ENCODE data around the gene GRM5. TPM values are rescaled to one million over a fixed set of nuclear protein-coding genes. Genes with fewer than 3 reads are reported as not detected.

GRM5 gene
- total RNA-seq, 4 donors from 2014 or later, result 0.16 to 0.44 (median 0.19) TPM; not detected in 1

DNA sequence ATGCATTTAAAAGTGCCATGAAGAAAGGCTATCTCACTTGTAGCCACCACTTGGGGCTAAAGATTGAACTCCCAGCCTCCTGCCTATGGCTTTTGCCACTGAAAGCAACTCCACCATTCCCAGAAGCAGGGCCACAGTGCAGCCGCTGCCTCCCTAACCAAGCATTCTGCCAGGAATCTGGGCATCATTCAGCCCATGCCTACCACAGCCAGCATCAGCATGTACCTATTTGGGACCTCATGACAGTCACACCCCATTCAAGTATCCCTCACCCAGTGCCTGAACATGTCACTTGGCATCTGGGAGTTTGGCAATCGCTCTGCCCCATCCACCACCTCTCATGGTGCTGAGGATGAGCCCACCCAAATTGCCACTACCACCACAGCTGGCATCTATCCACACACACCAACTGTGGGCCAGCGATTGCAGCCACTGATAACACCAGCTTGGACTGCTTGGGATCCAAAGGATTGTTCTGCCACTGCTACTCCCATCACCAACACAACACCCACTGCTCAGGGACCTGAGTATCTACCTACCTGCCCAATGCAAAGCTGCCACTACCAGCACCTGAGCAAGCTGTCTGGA is 234.4 kb downstream of the GRM5 start:
- TF ChIP-seq, protein P1, sequence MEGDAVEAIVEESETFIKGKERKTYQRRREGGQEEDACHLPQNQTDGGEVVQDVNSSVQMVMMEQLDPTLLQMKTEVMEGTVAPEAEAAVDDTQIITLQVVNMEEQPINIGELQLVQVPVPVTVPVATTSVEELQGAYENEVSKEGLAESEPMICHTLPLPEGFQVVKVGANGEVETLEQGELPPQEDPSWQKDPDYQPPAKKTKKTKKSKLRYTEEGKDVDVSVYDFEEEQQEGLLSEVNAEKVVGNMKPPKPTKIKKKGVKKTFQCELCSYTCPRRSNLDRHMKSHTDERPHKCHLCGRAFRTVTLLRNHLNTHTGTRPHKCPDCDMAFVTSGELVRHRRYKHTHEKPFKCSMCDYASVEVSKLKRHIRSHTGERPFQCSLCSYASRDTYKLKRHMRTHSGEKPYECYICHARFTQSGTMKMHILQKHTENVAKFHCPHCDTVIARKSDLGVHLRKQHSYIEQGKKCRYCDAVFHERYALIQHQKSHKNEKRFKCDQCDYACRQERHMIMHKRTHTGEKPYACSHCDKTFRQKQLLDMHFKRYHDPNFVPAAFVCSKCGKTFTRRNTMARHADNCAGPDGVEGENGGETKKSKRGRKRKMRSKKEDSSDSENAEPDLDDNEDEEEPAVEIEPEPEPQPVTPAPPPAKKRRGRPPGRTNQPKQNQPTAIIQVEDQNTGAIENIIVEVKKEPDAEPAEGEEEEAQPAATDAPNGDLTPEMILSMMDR (IDR thresholded peaks at IDR 0.05; ENCODE audit: low read depth), result no peak

DNA sequence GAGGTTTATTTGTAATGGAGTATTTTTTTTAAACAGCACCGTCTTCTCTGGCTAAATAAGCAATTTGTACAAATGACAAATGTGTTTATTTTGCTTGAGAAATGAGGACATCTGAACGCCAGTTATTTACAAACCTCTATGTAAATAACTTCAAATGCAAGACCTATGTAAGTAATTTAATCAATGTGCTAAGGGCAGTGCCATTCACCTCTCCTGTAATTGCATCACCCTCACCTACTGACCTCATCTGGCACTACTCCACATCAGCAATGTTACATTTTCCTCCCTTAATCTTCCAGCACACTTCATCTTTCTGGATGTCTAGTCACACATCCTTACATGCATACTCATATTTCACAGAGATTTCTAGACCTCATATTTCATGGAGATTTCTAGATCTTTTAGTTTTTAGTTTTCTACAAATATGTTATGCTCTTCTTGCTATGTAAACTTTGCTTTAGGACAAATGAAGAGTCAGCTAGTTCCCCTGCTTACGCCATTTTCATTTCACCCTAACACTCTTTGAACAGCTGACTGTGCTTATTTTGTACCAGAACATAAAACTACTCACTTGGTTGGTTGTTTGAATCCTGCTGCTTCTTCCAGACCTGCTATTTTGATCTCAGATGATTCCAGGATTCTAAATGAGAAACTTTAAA is 238.6 kb downstream of the GRM5 start:
- TF ChIP-seq, protein P1 (IDR thresholded peaks at IDR 0.05; ENCODE audit: low read depth), result no peak

DNA sequence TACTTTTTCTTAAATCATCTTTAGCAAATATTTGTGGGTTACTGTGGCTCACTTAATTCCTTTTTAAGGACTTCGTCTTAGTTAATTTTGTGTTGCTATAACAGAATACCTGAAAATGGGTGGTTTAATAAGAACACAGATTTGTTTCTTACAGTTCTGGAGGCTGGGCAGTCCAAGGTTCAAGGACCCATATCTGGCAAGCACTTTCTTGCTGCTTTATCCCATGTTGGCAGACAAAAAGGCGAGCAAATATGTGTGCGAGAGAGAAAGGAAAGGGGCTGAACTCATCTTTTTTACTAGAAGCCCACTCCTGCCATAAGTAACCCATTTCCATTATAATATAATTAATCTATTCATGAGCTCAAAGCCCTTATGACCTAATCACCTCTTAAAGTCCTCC is 246.2 kb downstream of the GRM5 start:
- TF ChIP-seq, protein P1 (IDR thresholded peaks at IDR 0.05; ENCODE audit: low read depth), result no peak

DNA sequence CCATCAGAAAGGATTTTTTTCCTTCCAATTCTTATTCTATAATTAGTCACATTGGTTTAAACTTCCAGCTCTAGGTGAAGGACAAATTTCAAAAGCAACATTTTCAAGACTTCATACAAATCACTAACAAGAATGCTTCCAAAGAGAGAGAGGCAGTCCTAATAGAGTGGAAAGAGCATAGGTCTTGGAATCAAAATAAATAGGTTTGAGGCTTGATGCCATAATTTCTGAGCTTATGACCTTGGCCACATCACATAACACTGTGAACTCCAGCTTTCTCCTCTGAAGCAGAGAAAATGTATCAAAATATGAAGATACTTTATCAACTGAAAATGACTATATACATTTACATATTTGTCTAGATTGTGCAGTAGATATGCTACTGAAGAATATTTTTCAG is 246.8 kb downstream of the GRM5 start:
- TF ChIP-seq, protein P1 (IDR thresholded peaks at IDR 0.05; ENCODE audit: low read depth), result no peak

DNA sequence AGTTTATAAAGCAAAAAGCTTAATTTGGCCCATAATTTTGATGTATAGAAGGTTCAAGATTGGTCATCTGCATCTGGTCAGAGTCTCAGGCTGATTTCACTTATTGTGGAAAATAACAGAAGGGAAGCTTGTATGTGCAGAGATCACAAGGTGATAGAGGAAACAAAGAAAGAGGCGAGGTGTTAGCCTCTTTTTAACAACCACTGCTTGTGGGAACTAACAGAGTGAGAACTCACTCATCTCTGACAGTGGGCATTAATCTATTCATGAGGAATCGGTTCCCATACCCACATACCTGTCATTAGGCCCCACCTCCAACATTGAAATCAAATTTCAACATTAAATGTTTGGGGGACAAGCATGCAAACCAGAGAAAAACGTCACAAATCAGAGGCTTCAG is 250.3 kb downstream of the GRM5 start:
- TF ChIP-seq, protein P1 (IDR thresholded peaks at IDR 0.05; ENCODE audit: low read depth), result no peak

DNA sequence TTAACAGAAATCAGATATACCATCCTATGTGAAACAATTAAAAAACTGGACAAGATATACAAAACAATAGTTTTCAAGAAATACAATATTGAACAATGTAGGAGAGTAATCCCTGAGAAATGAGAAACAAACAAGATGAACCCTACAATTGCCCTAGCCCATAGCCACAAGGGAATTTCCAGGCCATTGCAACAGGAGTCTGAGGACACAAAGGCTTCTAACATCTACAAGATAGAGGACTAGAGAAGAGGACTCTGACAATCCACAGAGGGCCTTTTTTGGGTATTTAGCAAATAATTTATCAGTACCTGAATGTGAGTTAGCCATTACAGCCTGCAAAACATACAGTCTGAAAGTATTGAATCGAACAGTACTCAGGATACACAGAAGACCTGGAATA is 251.7 kb downstream of the GRM5 start:
- TF ChIP-seq, protein P1 (IDR thresholded peaks at IDR 0.05; ENCODE audit: low read depth), result no peak

DNA sequence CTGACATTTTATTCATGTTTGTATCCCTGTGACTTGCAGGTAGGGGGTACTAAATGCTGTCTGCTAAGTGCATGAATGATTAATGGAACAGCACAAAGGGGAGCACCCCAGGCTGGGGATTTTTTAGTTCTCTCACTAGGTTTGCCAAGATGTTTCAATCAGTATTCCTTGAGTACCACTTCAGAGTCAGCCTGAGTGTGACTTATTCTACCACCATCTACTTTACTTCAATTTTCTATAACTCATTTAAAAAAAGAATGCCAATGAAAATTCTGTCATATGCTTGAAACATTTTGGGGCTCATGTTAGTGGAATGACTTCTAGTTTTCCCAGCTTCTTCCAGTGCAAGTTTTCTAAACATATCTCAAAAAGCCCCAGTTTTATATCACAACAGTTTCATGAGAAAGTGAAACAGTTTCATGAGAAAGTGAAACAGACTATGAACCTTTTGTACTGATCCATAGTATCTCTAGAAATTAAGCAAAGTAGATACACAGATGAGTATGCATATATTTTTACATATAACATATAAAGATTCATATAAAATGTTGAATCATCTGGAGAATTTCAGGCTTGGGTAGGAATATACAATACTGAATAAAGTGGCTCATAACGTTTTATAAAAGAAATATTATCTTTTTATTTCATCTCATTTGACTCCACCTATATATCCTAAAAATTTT is 252.4 kb downstream of the GRM5 start:
- TF ChIP-seq, protein P1 (IDR thresholded peaks at IDR 0.05; ENCODE audit: low read depth), result no peak
